Activated CD4-positive, alpha-beta T cell treated with anti-CD3 and anti-CD28 coated beads, Interleukin-2, amount 10 ng/mL, durations not matched to agents 7 days and 5 days (primary cell): ENCODE data around the gene RANBP3. TPM values are rescaled to one million over a fixed set of nuclear protein-coding genes. Genes with fewer than 3 reads are reported as not detected.

Source experiments
- CTCF ChIA-PET: fragments of 350-600 bp; sonication (Branson Sonifier 250); formaldehyde crosslinking; loops from one replicate; lab custom pipeline; 2021; ENCODE audit warnings: antibody characterized with exemption; lab: Charles Lee
- POLR2A ChIA-PET: fragments of 350-600 bp; sonication (Branson Sonifier 250); formaldehyde crosslinking; loops from one replicate; lab custom pipeline; 2021; ENCODE audit warnings: antibody characterized with exemption; lab: Charles Lee
- DNase-seq: peaks from one replicate; pipeline ENCODE4 v3.0.0-alpha.2; 2020
- H3K27ac Mint-ChIP-seq: one replicate; pipeline ENCODE4 v1.8.0; 2021; ENCODE audit warnings: mild to moderate bottlenecking, moderate library complexity, mixed read lengths
- H3K27me3 Mint-ChIP-seq: one replicate; pipeline ENCODE4 v1.8.0; 2021; ENCODE audit warnings: mixed read lengths
- H3K36me3 Mint-ChIP-seq: one replicate; pipeline ENCODE4 v1.8.0; 2021; ENCODE audit warnings: low read depth, mixed read lengths
- H3K4me1 Mint-ChIP-seq: one replicate; pipeline ENCODE4 v1.8.0; 2021; ENCODE audit warnings: mixed read lengths
- H3K4me3 Mint-ChIP-seq: one replicate; pipeline ENCODE4 v1.8.0; 2021; ENCODE audit warnings: mild to moderate bottlenecking, moderate library complexity, mixed read lengths
- H3K9me3 Mint-ChIP-seq: one replicate; pipeline ENCODE4 v1.8.0; 2021; ENCODE audit warnings: mixed read lengths
- total RNA-seq, 2 experiments: library from RNA; stranded (reverse); gene quantifications; one replicate each; pipeline ENCODE4 v1.2.3, GENCODE V29; 2021

RANBP3 gene
- total RNA-seq, 2 experiments from 2014 or later, result 97.4 to 98.0 TPM

DNA sequence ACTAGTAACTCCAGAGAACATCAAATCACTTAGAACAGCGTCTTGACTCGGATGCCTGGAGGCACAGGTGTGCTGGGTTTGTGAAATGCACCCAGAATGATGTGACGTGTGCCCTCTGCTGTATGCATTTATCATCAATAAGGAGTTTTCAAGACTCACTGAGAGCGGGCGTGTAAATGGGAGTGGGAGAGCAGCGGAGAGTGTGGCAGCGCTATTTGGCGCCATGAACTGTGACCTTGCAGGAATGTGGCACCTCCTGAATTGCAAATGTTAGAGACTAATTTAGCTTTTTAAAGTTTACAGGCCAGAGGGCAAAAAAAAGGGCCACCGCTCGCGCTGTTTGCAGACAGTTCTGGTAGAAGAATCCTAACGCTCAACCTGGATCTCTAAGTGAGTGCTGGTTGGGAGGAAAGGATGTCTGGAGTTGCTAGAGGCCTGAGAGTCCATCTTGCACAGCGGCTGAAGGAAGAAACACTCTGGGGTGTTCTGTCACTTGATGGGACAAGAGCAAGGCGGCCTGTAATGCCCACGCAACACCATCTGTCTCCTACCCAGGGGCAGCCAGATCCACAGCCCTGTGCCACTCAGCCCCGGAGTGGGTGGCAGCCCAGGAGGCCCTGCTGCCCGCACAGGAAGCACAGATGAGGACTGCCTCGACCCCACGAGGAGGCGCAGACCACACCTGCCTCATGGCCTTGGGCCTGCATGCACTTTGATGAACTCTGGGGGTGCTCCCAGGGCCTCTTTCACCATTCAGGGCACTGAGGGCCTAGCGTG is 19.7 kb downstream of the RANBP3 start:
- Mint-ChIP-seq H3K36me3 (peaks cover 7% of the 10 kb centered on the region), H3K9me3 (peaks cover under 1% of the 10 kb centered on the region), H3K27me3 (no peaks in the 10 kb centered on the region), H3K4me1 (peaks cover 86% of the 10 kb centered on the region), H3K27ac (peak overlapping the region; percentile 85), H3K4me3 (no peak overlapping the region)
- CTCF ChIA-PET, result interaction anchor here (0.8 to 3.4 kb wide), 2 partner anchors 10 to 13 kb away, joined by 3 to 17 read pairs; no protein-coding TSS in a partner anchor
- POLR2A ChIA-PET, result no interaction called here
- no peak for DNase-seq

DNA sequence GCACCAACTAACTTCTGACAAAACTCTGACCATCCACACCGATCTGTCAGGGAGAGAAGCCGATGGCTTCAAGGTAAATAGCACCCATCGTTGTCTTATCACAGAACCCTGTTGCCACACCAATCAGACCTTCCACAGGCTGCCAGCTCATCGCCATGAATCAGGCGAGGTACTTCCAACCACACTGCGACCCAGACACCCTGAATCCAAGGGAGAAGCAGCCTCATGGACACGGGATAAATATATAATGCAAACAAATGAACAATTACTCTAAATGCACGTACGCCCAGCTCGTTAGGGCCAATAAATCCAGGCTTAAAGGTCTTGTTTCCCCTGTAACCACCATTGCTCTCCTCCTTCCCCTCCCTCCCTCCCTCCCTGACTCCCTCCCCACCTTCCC is 20.8 kb downstream of the RANBP3 start:
- Mint-ChIP-seq H3K4me1 (peaks cover 86% of the 10 kb centered on the region), H3K27me3 (no peaks in the 10 kb centered on the region), H3K9me3 (peaks cover 5% of the 10 kb centered on the region), H3K4me3 (no peak overlapping the region), H3K27ac (no peak overlapping the region), H3K36me3 (peaks cover 17% of the 10 kb centered on the region)
- DNase-seq, result no peak
- ChIA-PET CTCF (interaction anchor here (1.0 to 3.4 kb wide), 3 partner anchors 11 to 153 kb away, joined by 3 to 17 read pairs (median 4); no protein-coding TSS in a partner anchor), POLR2A (no interaction called here)

DNA sequence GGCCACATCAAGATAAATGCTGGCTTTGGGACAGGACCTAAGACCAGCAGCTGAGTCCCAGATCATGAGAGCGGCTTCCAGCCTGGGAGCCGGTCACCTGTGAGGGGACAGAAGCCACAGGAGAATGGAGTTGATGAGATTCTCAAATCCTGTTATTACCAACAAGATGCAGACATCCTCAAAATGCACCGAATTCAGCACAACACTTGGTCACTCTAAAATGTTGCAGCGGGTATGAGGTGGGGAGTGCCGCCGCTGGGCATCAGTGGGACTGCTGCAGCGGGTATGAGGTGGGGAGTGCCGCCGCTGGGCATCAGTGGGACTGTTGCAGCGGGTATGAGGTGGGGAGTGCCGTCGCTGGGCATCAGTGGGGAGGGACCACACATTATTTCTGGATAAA is 21.2 kb downstream of the RANBP3 start:
- Mint-ChIP-seq H3K4me1 (peaks cover 86% of the 10 kb centered on the region), H3K36me3 (peaks cover 18% of the 10 kb centered on the region), H3K4me3 (no peak overlapping the region), H3K27ac (no peak overlapping the region), H3K9me3 (peaks cover 5% of the 10 kb centered on the region), H3K27me3 (no peaks in the 10 kb centered on the region)
- ChIA-PET POLR2A (no interaction called here), CTCF (interaction anchor here (1.0 to 3.4 kb wide), 3 partner anchors 11 to 152 kb away, joined by 3 to 17 read pairs (median 4); no protein-coding TSS in a partner anchor)
- DNase-seq, result no peak

DNA sequence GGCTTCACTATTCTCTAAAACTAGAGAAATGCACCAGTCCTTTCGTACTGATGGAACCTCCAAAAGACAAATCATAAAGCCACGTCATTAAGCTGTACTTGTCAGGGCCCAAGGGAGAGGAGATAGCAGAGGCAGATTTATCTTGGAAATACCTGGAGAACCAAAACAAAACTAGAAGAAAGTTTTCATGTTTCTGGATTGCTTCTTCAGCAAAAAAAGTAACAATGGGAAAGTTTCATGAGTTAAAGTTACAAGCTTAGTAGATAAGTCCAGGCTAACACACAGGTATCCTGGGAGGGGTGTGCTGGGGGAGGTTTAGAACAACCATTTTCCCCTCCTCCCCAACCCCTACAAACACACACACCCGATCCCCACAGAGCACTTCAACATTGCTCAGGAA is 21.6 kb downstream of the RANBP3 start:
- H3K27ac Mint-ChIP-seq, result peak overlapping the region; percentile 73
- POLR2A ChIA-PET, result no interaction called here
- H3K4me1 Mint-ChIP-seq, result peaks cover 87% of the 10 kb centered on the region
- CTCF ChIA-PET, result interaction anchor here (1.1 to 3.4 kb wide), 2 partner anchors 12 to 152 kb away, joined by 4 to 17 read pairs; no protein-coding TSS in a partner anchor
- no peak overlapping the region for H3K4me3 Mint-ChIP-seq
- peaks cover 20% of the 10 kb centered on the region for H3K36me3 Mint-ChIP-seq
- H3K27me3 Mint-ChIP-seq, result no peaks in the 10 kb centered on the region
- peaks cover 5% of the 10 kb centered on the region for H3K9me3 Mint-ChIP-seq
- DNase-seq, result no peak

DNA sequence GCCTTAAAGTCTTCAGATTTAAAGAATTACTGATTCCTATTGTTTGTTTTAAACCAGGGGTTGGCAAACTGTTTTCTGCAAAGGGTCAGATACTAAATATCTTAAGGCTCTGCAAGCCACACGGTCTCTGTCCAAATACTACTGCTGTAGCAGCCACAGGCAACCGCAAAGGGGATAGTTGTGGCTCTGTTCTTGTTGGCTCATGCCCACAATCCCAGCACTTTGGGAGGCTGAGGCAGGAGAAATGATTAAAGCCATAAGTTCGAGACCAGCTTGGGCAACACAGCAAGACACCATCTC is 22.4 kb downstream of the RANBP3 start:
- POLR2A ChIA-PET, result no interaction called here
- H3K36me3 Mint-ChIP-seq, result peaks cover 27% of the 10 kb centered on the region
- H3K4me3 Mint-ChIP-seq, result no peak overlapping the region
- peaks cover 5% of the 10 kb centered on the region for H3K9me3 Mint-ChIP-seq
- no peak for DNase-seq
- peaks cover 87% of the 10 kb centered on the region for H3K4me1 Mint-ChIP-seq
- H3K27ac Mint-ChIP-seq, result peak overlapping the region; percentile 62
- CTCF ChIA-PET, result interaction anchor here (3.4 kb wide), 1 partner anchor 13 kb away, joined by 17 read pairs; no protein-coding TSS in a partner anchor
- no peaks in the 10 kb centered on the region for H3K27me3 Mint-ChIP-seq

DNA sequence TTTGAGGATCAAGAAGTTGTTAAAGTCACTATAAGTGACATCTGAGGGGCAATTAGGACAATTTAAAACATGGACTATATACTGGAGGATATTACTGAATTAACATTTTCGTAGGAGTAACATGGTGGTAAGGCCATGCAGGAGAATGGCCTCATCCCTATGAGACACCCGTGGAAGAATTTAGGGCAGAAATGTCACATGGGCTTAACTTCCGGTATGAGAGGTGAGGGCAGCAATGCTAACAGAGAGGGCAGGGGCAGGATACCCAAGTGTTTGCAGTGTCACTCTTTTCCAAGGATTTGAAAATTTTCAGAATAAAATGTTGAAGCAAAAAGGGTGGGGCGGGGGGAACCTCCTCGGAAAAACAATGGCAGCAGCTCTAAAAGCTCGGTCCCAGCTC is 23.6 kb downstream of the RANBP3 start:
- no peaks in the 10 kb centered on the region for H3K27me3 Mint-ChIP-seq

DNA sequence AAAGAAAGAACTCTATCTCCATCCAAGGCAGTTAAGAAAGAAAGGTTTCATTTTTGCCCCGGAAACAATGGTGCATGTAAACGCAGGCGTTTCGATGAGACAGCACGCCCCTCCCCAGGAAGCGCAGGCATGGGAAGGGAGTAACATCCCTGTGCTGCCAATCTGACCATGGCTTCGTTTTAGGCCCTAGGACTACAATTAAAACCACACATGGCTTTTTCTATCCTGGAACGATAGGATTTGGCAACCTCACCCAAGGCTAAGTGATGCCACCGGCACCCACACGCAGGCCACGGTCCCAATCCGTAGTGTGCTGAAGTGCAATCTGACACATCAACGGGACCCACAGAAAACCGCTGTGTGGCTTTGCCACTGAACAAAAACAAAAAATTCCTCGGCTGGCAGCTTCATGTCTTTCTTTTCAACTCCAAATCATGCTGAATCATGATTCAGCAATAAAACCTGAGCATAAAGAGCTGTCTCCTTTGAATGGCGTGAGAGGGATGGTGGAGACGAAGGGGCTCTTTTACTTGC is 24.2 kb downstream of the RANBP3 start:
- Mint-ChIP-seq H3K9me3 (peaks cover 5% of the 10 kb centered on the region), H3K27ac (peak overlapping the region; percentile 92), H3K36me3 (peaks cover 35% of the 10 kb centered on the region), H3K4me1 (peaks cover 88% of the 10 kb centered on the region), H3K4me3 (peak overlapping the region; percentile 53), H3K27me3 (no peaks in the 10 kb centered on the region)
- peak; percentile 56 for DNase-seq
- POLR2A ChIA-PET, result no interaction called here
- CTCF ChIA-PET, result interaction anchor here (0.7 to 3.8 kb wide), 2 partner anchors 9 to 14 kb away, joined by 3 to 12 read pairs; no protein-coding TSS in a partner anchor

More for the DNA sequence above, 23.6 kb downstream of the RANBP3 start:
- H3K4me1 Mint-ChIP-seq, result peaks cover 88% of the 10 kb centered on the region
- H3K36me3 Mint-ChIP-seq, result peaks cover 35% of the 10 kb centered on the region
- POLR2A ChIA-PET, result no interaction called here
- peaks cover 5% of the 10 kb centered on the region for H3K9me3 Mint-ChIP-seq
- H3K4me3 Mint-ChIP-seq, result peak overlapping the region; percentile 53
- CTCF ChIA-PET, result interaction anchor here (0.7 to 3.8 kb wide), 2 partner anchors 9 to 14 kb away, joined by 3 to 12 read pairs; no protein-coding TSS in a partner anchor
- peak overlapping the region; percentile 92 for H3K27ac Mint-ChIP-seq
- DNase-seq, result no peak

DNA sequence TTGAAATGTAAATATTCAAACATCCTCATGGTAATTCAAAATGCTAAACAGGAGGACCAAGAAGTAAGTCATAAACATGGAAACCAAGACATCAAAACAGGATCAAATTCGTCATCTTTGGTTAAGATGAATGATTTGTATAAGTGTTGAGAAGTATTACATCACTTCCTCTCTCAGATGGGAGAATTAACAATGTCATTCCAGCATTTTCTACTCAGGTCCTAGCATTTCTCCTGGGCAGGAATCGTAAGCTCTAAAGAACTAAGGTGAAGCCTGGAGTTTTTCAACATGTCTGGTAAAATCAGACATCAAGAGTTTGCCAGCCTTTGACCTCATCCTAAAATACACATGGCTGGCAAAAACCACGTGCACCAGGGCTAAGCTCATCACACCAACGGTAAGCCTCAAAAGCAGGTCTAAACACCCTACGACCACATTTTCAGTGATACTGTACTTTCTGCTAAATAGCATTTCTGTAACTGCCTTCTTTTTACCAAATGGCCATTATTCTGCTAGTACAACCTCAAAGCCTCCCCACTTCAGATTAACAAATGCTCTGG is 24.8 kb downstream of the RANBP3 start:
- H3K36me3 Mint-ChIP-seq, result peaks cover 39% of the 10 kb centered on the region
- peak overlapping the region; percentile 92 for H3K27ac Mint-ChIP-seq
- ChIA-PET CTCF (interaction anchor here (0.7 to 3.8 kb wide), 2 partner anchors 10 to 15 kb away, joined by 3 to 12 read pairs; no protein-coding TSS in a partner anchor), POLR2A (no interaction called here)
- no peak for DNase-seq
- peaks cover 90% of the 10 kb centered on the region for H3K4me1 Mint-ChIP-seq
- peaks cover 5% of the 10 kb centered on the region for H3K9me3 Mint-ChIP-seq
- no peaks in the 10 kb centered on the region for H3K27me3 Mint-ChIP-seq
- peak overlapping the region; percentile 53 for H3K4me3 Mint-ChIP-seq

DNA sequence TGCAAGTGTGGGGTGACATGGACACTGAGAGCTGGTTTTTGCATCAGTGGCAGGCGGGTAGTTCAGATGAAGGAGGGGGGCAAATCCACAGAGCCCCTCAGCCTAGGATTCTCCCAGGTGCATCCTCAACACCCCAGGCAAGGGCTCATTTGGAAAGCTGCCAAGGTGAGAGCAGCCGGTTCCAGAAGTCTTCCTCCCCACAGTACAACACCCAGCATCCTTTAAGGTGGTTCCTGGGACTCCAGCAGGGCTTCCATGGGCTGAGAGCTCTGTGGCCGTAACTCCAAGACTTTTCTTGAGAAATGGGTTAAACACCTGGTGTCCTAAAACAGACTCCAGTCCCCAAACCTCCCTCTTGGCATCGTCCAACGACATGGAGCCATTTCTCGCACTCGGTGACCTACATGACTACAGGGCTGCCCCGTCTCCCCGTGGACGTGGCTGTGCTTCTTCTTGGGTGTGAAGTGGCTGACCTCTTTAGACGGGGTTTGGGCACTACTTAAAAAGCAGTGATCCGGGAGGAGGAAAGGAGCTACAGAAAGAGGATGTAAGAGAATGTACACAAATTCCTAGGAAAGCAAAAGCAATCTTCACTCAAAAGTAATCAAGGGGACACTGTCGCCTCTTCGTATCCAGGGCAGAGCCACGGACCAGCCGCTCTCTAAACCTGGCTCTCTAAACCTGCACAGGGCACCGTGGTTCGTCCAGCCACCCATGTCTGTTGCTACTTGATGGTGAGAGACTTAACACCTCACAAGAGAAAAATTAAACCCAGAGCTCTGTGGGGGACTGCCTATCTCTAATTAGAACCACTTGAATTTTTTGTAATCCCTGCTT is 25.5 kb downstream of the RANBP3 start:
- peaks cover 5% of the 10 kb centered on the region for H3K9me3 Mint-ChIP-seq
- no peaks in the 10 kb centered on the region for H3K27me3 Mint-ChIP-seq
- POLR2A ChIA-PET, result interaction anchor here (0.6 kb wide), 1 partner anchor 21 kb away, joined by 3 read pairs; no protein-coding TSS in a partner anchor
- H3K36me3 Mint-ChIP-seq, result peaks cover 43% of the 10 kb centered on the region
- H3K4me3 Mint-ChIP-seq, result no peak overlapping the region
- DNase-seq, result no peak
- peak overlapping the region; percentile 92 for H3K27ac Mint-ChIP-seq
- H3K4me1 Mint-ChIP-seq, result peaks cover 92% of the 10 kb centered on the region
- CTCF ChIA-PET, result interaction anchor here (2.9 to 3.8 kb wide), 2 partner anchors 16 to 148 kb away, joined by 9 to 12 read pairs; partner anchors contain the start of gene NRTN

DNA sequence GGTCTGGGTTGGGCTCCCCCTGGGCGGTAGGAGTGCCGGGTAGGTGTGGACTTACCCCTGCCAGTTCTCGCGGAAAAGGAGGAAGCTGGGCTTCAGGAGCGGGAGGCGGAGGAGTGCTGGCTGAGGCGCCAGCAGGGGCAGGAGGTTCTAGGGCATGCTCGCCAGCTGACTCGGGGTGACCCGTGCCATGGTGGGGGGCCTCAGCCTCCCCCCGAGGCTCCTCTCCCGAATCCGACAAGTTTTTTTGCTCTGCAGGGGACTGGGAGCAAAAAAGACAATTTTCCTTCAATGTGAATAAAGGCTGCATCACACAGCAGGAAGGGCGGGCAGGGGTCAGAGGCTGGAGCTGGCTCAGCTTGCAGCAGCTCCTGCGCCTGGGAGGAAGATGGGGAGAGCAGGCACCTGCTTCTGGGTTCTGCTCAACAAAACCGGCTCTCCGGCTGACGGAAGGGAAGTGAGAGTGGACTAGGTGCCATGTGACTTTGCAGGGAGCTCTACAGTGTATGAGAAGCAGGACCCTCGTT is 26.5 kb downstream of the RANBP3 start:
- POLR2A ChIA-PET, result interaction anchor here (0.6 kb wide), 1 partner anchor 22 kb away, joined by 3 read pairs; no protein-coding TSS in a partner anchor
- H3K27ac Mint-ChIP-seq, result peak overlapping the region; percentile 92
- peaks cover 45% of the 10 kb centered on the region for H3K36me3 Mint-ChIP-seq
- H3K9me3 Mint-ChIP-seq, result peaks cover 5% of the 10 kb centered on the region
- H3K27me3 Mint-ChIP-seq, result no peaks in the 10 kb centered on the region
- no peak overlapping the region for H3K4me3 Mint-ChIP-seq
- CTCF ChIA-PET, result interaction anchor here (1.0 to 3.8 kb wide), 5 partner anchors 14 to 176 kb away, joined by 3 to 12 read pairs (median 4); partner anchors contain the start of gene NRTN
- H3K4me1 Mint-ChIP-seq, result peaks cover 87% of the 10 kb centered on the region
- no peak for DNase-seq

DNA sequence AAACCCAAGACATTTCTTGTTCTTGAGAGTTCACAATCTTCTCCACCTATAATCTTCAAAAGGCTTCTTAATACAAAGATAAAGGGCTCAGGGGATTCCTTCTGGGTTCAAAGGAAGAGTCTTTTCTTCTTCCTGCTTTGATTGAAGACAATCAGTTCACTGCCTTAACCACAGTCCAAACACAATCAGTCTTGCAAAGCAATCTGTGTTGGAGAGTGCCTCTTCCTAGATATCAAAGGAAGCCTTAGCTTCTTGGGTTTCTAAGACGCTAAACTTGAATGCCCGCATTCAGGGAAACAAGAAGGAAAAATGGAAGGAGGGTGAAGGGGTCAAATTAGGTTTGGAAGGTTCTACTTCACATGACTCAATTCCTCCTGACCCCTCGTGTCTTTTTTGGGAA is 27.2 kb downstream of the RANBP3 start:
- H3K27ac Mint-ChIP-seq, result peak overlapping the region; percentile 93
- DNase-seq, result no peak
- H3K9me3 Mint-ChIP-seq, result peaks cover 5% of the 10 kb centered on the region
- peaks cover 86% of the 10 kb centered on the region for H3K4me1 Mint-ChIP-seq
- H3K4me3 Mint-ChIP-seq, result peak overlapping the region; percentile 40
- ChIA-PET POLR2A (no interaction called here), CTCF (interaction anchor here (1.0 to 3.8 kb wide), 5 partner anchors 15 to 176 kb away, joined by 3 to 12 read pairs (median 4); partner anchors contain the start of gene NRTN)
- no peaks in the 10 kb centered on the region for H3K27me3 Mint-ChIP-seq
- H3K36me3 Mint-ChIP-seq, result peaks cover 45% of the 10 kb centered on the region
